ENCODE measurements around the gene NOTCH3.

DNA sequence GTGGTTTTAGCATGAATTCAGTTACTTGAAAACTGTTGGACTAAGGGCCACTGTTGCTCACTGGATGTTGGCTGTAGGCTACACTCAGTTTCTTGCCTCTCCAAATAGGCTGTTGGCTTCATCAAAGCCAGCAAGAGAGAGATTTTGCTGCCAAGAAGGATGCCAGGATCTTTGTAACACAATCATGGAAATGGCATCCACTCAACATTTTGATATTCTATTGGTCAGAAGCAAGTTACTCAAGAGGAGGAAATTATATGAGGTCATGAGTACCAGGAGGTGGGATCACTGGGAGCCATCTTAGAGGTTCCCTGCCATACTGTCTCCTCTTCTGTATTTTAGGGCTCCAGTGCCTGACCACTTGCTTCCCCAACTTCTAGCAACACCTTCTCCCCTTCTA lies 63.0 kb downstream of the NOTCH3 start:
- no peak for TF ChIP-seq POLR2A (IDR thresholded peaks at IDR 0.05)
- TF ChIP-seq, protein P1, sequence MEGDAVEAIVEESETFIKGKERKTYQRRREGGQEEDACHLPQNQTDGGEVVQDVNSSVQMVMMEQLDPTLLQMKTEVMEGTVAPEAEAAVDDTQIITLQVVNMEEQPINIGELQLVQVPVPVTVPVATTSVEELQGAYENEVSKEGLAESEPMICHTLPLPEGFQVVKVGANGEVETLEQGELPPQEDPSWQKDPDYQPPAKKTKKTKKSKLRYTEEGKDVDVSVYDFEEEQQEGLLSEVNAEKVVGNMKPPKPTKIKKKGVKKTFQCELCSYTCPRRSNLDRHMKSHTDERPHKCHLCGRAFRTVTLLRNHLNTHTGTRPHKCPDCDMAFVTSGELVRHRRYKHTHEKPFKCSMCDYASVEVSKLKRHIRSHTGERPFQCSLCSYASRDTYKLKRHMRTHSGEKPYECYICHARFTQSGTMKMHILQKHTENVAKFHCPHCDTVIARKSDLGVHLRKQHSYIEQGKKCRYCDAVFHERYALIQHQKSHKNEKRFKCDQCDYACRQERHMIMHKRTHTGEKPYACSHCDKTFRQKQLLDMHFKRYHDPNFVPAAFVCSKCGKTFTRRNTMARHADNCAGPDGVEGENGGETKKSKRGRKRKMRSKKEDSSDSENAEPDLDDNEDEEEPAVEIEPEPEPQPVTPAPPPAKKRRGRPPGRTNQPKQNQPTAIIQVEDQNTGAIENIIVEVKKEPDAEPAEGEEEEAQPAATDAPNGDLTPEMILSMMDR (IDR thresholded peaks at IDR 0.05) = no peak
